HG03097 (cell line): ENCODE results near the gene ARPIN.

Experiments
- ATAC-seq: cut with Tn5 transposase; IDR thresholded peaks from one replicate; pipeline ENCODE4 v1.9.1; 2021; ENCODE audit not compliant: unreplicated experiment, low FRiP score

The ARPIN gene

DNA sequence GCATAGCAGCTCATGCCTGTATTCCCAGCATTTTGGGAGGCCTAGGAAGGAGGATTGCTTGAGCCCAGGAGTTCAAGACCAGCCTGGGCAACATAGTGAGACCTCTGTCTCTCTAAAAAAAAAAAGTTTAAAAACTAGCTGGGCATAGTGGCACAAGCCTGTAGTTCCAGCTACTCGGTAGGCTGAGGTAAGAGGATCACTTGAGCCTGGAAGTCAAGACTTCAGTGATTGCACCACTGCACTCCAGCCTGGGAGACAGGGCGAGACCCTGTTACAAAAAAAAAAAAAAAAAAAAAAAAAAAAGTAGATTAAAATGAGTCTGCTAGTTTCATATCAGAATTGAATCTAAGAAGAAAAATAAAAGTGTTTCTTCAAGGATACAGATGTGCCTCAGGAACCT is 65.7 kb downstream of the ARPIN start:
- no peak for ATAC-seq

GRCh38 chr15:89845305-89845893 is 67.4 kb downstream of the ARPIN start:
- ATAC-seq: no peak
